ENCODE data around the gene SAMD4A. TPM values are rescaled to one million over a fixed set of nuclear protein-coding genes. Genes with fewer than 3 reads are reported as not detected.

Gene SAMD4A
- polyA plus RNA-seq, 3 donors: 3.2 to 8.6 (median 4.2) TPM

DNA sequence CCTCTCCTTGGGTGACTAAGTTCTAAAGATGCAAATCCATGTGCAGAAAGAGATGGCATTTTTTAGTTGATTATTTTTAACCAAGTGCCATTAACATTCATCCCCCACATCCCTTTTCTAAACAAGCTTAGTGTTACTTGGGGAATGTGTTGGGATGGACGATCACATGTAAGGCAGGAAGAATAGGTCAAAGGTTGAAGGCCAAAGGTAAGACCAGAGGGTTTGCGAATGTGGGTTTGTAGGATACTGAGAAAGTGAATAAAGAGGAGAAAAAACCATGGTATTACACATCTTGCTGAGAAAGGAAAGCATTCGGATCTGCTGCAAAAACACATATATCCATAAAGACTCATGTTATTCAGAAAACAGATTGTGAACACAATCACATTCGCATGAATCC is 224.1 kb downstream of the SAMD4A start:
- Histone ChIP-seq H3K9ac (ENCODE audit: insufficient read depth, low read length, poor library complexity, severe bottlenecking) (no peak overlapping the region), H3K4me3 (replicated peaks in 1 of 3; ENCODE audit: low read depth in 2 of 3, low read length in 3 of 3) (no peak overlapping the region), H3K27ac (ENCODE audit: low read depth in 1 of 2, low read length in 2 of 2) (no peak overlapping the region), H3K9me3 (replicated peaks in 1 of 2; ENCODE audit: control insufficient read depth in 1 of 2, insufficient read depth in 1 of 2, low read length in 2 of 2) (peaks cover 12% of the 10 kb centered on the region in 2 donors), H2AFZ (ENCODE audit: insufficient read depth, low read depth, low read length, poor library complexity, severe bottlenecking) (no peak overlapping the region), H3K36me3 (replicated peaks in 1 of 2; ENCODE audit: control insufficient read depth in 1 of 2, insufficient read depth in 2 of 2, low read length in 2 of 2) (peaks cover 10 to 28% of the 10 kb centered on the region in 2 donors), H3K27me3 (ENCODE audit: control insufficient read depth in 2 of 2, insufficient read depth in 2 of 2, low read length in 2 of 2) (no peaks in the 10 kb centered on the region), H4K20me1 (ENCODE audit: insufficient read depth, low read length) (no peaks in the 10 kb centered on the region), H3K4me1 (ENCODE audit: control insufficient read depth in 1 of 2, insufficient read depth in 2 of 2, low read length in 2 of 2) (peaks cover 25 to 41% of the 10 kb centered on the region in 2 donors), H3K4me2 (replicated peaks; ENCODE audit: extremely low read depth, low read length, poor library complexity, severe bottlenecking) (no peak overlapping the region), H3K79me2 (ENCODE audit: insufficient read depth, low read length) (no peaks in the 10 kb centered on the region)
- H3K36me3 Mint-ChIP-seq: peaks cover 23 to 33% of the 10 kb centered on the region in 2 donors
- DNase-seq: no peak
- H3K4me3 Mint-ChIP-seq: no peak overlapping the region
- no CpG with 5 or more reads among the region's 4 CpGs for WGBS (ENCODE audit: insufficient coverage)
- no peak overlapping the region for H3K27ac Mint-ChIP-seq
- TF ChIP-seq, protein P1, sequence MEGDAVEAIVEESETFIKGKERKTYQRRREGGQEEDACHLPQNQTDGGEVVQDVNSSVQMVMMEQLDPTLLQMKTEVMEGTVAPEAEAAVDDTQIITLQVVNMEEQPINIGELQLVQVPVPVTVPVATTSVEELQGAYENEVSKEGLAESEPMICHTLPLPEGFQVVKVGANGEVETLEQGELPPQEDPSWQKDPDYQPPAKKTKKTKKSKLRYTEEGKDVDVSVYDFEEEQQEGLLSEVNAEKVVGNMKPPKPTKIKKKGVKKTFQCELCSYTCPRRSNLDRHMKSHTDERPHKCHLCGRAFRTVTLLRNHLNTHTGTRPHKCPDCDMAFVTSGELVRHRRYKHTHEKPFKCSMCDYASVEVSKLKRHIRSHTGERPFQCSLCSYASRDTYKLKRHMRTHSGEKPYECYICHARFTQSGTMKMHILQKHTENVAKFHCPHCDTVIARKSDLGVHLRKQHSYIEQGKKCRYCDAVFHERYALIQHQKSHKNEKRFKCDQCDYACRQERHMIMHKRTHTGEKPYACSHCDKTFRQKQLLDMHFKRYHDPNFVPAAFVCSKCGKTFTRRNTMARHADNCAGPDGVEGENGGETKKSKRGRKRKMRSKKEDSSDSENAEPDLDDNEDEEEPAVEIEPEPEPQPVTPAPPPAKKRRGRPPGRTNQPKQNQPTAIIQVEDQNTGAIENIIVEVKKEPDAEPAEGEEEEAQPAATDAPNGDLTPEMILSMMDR (IDR thresholded peaks at IDR 0.05): no peak
- H3K4me1 Mint-ChIP-seq: peaks cover 27% of the 10 kb centered on the region
- intact Hi-C loops (cut with micrococcal nuclease): no loop called here
- H3K9me3 Mint-ChIP-seq: peaks cover 7 to 17% (median 14%) of the 10 kb centered on the region in 7 donors
- H3K27me3 Mint-ChIP-seq (ENCODE audit: low read depth in 3 of 3): peaks cover 0 to 2% (median 2%) of the 10 kb centered on the region in 3 donors

DNA sequence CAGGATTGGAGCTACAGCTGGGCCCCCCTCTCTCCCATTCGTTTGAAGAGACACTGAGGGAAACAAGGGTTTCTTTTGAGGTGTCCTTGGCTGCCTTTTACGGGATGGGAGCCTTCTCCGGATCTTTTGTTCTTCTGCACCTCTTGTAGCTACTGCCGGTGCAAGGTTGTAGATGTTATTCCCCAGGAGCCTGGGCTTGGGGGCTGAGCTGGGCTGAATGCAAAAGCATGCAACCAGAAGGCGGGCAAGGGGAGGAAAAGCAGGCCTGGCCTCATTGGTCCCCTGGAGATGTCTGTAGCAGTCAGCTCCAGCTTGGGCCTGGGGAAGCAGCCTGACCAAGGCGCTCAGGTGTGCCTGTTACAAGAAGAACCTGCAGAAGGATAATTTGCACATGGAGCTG is 225.4 kb downstream of the SAMD4A start:
- H3K9ac ChIP-seq (ENCODE audit: insufficient read depth, low read length, poor library complexity, severe bottlenecking): no peak overlapping the region
- peaks cover 10 to 28% of the 10 kb centered on the region in 2 donors for H3K36me3 ChIP-seq (replicated peaks in 1 of 2; ENCODE audit: control insufficient read depth in 1 of 2, insufficient read depth in 2 of 2, low read length in 2 of 2)
- peaks cover 12 to 28% of the 10 kb centered on the region in 2 donors for H3K4me1 ChIP-seq (ENCODE audit: control insufficient read depth in 1 of 2, insufficient read depth in 2 of 2, low read length in 2 of 2)
- H3K27me3 ChIP-seq (ENCODE audit: control insufficient read depth in 2 of 2, insufficient read depth in 2 of 2, low read length in 2 of 2): peaks cover 0 to 3% of the 10 kb centered on the region in 2 donors
- H3K27me3 Mint-ChIP-seq (ENCODE audit: low read depth in 3 of 3): peaks cover 2 to 4% (median 3%) of the 10 kb centered on the region in 3 donors
- 100% methylated on average over 5 of the region's 6 CpGs for WGBS (ENCODE audit: insufficient coverage)
- peaks cover 7 to 18% (median 15%) of the 10 kb centered on the region in 7 donors for H3K9me3 Mint-ChIP-seq
- no peak overlapping the region for H3K4me2 ChIP-seq (replicated peaks; ENCODE audit: extremely low read depth, low read length, poor library complexity, severe bottlenecking)
- no peaks in the 10 kb centered on the region for H3K79me2 ChIP-seq (ENCODE audit: insufficient read depth, low read length)
- H3K27ac ChIP-seq (ENCODE audit: low read depth in 1 of 2, low read length in 2 of 2): no peak overlapping the region
- TF ChIP-seq, protein P1 (IDR thresholded peaks at IDR 0.05): no peak
- peaks cover 12% of the 10 kb centered on the region in 2 donors for H3K9me3 ChIP-seq (replicated peaks in 1 of 2; ENCODE audit: control insufficient read depth in 1 of 2, insufficient read depth in 1 of 2, low read length in 2 of 2)
- H3K36me3 Mint-ChIP-seq: peaks cover 23 to 31% of the 10 kb centered on the region in 2 donors
- no peak overlapping the region for H3K27ac Mint-ChIP-seq
- no peak overlapping the region for H3K4me3 Mint-ChIP-seq
- no peak for DNase-seq
- no peak overlapping the region for H2AFZ ChIP-seq (ENCODE audit: insufficient read depth, low read depth, low read length, poor library complexity, severe bottlenecking)
- intact Hi-C loops (cut with micrococcal nuclease): no loop called here
- no peak overlapping the region for H3K4me3 ChIP-seq (replicated peaks in 1 of 3; ENCODE audit: low read depth in 2 of 3, low read length in 3 of 3)
- no peaks in the 10 kb centered on the region for H4K20me1 ChIP-seq (ENCODE audit: insufficient read depth, low read length)
- H3K4me1 Mint-ChIP-seq: peaks cover 15% of the 10 kb centered on the region
